ENCODE data around the gene ARHGEF38.
A peak's percentile ranks its signal among the peaks of the same experiment; 100 is the strongest.

Gene ARHGEF38

DNA sequence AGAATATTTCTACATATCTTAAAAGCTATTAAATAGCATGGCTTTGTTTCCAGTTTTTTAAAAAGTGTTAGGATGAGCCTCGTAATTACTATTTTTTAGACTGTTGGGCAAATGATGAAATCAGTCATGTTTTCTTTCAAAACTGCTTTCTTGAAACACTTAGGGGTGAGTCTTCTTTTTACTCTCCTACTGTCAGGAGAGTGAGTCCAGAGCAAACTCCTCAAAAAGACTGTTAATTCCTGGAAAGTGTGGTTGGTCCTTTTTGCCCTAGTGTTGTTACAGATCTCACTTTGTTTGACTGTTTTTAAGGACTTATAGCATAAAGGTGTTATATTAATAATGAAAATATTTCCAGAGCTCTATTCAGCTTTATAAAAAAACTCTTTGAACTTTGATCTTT, 162.5 kb downstream of the ARHGEF38 start:
- Histone ChIP-seq H3K4me3 (ENCODE audit: insufficient read depth in 1 of 2, low read depth in 1 of 2, low read length in 2 of 2) (no peak overlapping the region), H3K79me1 (replicated peaks; ENCODE audit: low read length, poor library complexity, severe bottlenecking) (peaks cover 17% of the 10 kb centered on the region), H3K27ac (ENCODE audit: low read length, poor library complexity, severe bottlenecking) (peak overlapping the region; percentile 45), H2BK15ac (ENCODE audit: low read depth, poor library complexity, severe bottlenecking) (no peak overlapping the region), H3K14ac (ENCODE audit: low read length in 2 of 2) (no peak overlapping the region), H3K4me2 (ENCODE audit: low read length, poor library complexity, severe bottlenecking) (no peak overlapping the region), H3K23ac (ENCODE audit: low read length in 2 of 2) (no peak overlapping the region), H2BK5ac (ENCODE audit: low read depth, low read length, poor library complexity, severe bottlenecking) (no peak overlapping the region), H3K36me3 (ENCODE audit: control insufficient read depth in 1 of 2, insufficient read depth in 2 of 2, low read depth in 1 of 2, low read length in 2 of 2) (peaks cover 3 to 5% of the 10 kb centered on the region in 2 experiments), H3K4me1 (ENCODE audit: control insufficient read depth, insufficient read depth, low read depth, low read length) (no peaks in the 10 kb centered on the region), H2AFZ (ENCODE audit: low read depth, low read length) (no peak overlapping the region), H3K9ac (ENCODE audit: low read length) (peak overlapping the region; percentile 41), H3K4ac (ENCODE audit: low read depth in 1 of 2, low read length in 2 of 2) (no peak overlapping the region), H2BK120ac (ENCODE audit: low read depth, low read length) (no peak overlapping the region), H2BK12ac (ENCODE audit: low read length in 2 of 2) (no peak overlapping the region), H2AK5ac (ENCODE audit: low read length, severe bottlenecking) (no peak overlapping the region), H4K91ac (ENCODE audit: low read length) (no peak overlapping the region), H4K8ac (ENCODE audit: low read length) (no peak overlapping the region), H3K27me3 (ENCODE audit: control insufficient read depth in 1 of 2, insufficient read depth in 1 of 2, low read length in 2 of 2) (no peaks in the 10 kb centered on the region), H3K9me3 (ENCODE audit: control insufficient read depth, low read length) (no peaks in the 10 kb centered on the region), H3K18ac (ENCODE audit: low read depth in 1 of 2, low read length in 2 of 2) (no peak overlapping the region)
- 91% methylated on average over 1 of the region's 1 CpG for WGBS
- peak; percentile 26 for DNase-seq

GRCh38 chr4:105715692-105716278, 163.4 kb downstream of the ARHGEF38 start:
- H3K4me2 ChIP-seq (ENCODE audit: low read length, poor library complexity, severe bottlenecking), result no peak overlapping the region
- WGBS, result 68% methylated on average over 3 of the region's 4 CpGs
- H2BK12ac ChIP-seq (ENCODE audit: low read length in 2 of 2), result no peak overlapping the region

GRCh38 chr4:105719204-105719603, 166.8 kb downstream of the ARHGEF38 start:
- H3K4me1 ChIP-seq (ENCODE audit: control insufficient read depth, insufficient read depth, low read depth, low read length), result no peaks in the 10 kb centered on the region
- no peaks in the 10 kb centered on the region for H3K27me3 ChIP-seq (ENCODE audit: control insufficient read depth in 1 of 2, insufficient read depth in 1 of 2, low read length in 2 of 2)
- no peak overlapping the region for H2BK5ac ChIP-seq (ENCODE audit: low read depth, low read length, poor library complexity, severe bottlenecking)
- H3K14ac ChIP-seq (ENCODE audit: low read length in 2 of 2), result no peak overlapping the region
- no peak overlapping the region for H3K4me3 ChIP-seq (ENCODE audit: insufficient read depth in 1 of 2, low read depth in 1 of 2, low read length in 2 of 2)
- peaks cover 14% of the 10 kb centered on the region for H3K79me1 ChIP-seq (replicated peaks; ENCODE audit: low read length, poor library complexity, severe bottlenecking)
- no peaks in the 10 kb centered on the region for H3K9me3 ChIP-seq (ENCODE audit: control insufficient read depth, low read length)
- H3K18ac ChIP-seq (ENCODE audit: low read depth in 1 of 2, low read length in 2 of 2), result no peak overlapping the region
- no peak overlapping the region for H3K4me2 ChIP-seq (ENCODE audit: low read length, poor library complexity, severe bottlenecking)
- H2AFZ ChIP-seq (ENCODE audit: low read depth, low read length), result no peak overlapping the region
- H3K4ac ChIP-seq (ENCODE audit: low read depth in 1 of 2, low read length in 2 of 2), result no peak overlapping the region
- no peak overlapping the region for H3K9ac ChIP-seq (ENCODE audit: low read length)
- no peak overlapping the region for H2BK15ac ChIP-seq (ENCODE audit: low read depth, poor library complexity, severe bottlenecking)
- no peak overlapping the region for H2AK5ac ChIP-seq (ENCODE audit: low read length, severe bottlenecking)
- H3K27ac ChIP-seq (ENCODE audit: low read length, poor library complexity, severe bottlenecking), result no peak overlapping the region
- H4K91ac ChIP-seq (ENCODE audit: low read length), result no peak overlapping the region
- H2BK120ac ChIP-seq (ENCODE audit: low read depth, low read length), result no peak overlapping the region
- 100% methylated on average over 2 of the region's 2 CpGs for WGBS
- no peak overlapping the region for H3K23ac ChIP-seq (ENCODE audit: low read length in 2 of 2)
- no peak overlapping the region for H4K8ac ChIP-seq (ENCODE audit: low read length)
- peaks cover 3 to 11% of the 10 kb centered on the region in 2 experiments for H3K36me3 ChIP-seq (ENCODE audit: control insufficient read depth in 1 of 2, insufficient read depth in 2 of 2, low read depth in 1 of 2, low read length in 2 of 2)
- no peak overlapping the region for H2BK12ac ChIP-seq (ENCODE audit: low read length in 2 of 2)
- no peak for DNase-seq

More at GRCh38 chr4:105715692-105716278, 163.4 kb downstream of the ARHGEF38 start:
- H3K4me1 ChIP-seq (ENCODE audit: control insufficient read depth, insufficient read depth, low read depth, low read length), result no peaks in the 10 kb centered on the region
- H2BK5ac ChIP-seq (ENCODE audit: low read depth, low read length, poor library complexity, severe bottlenecking), result no peak overlapping the region
- H3K14ac ChIP-seq (ENCODE audit: low read length in 2 of 2), result no peak overlapping the region
- no peak overlapping the region for H2AK5ac ChIP-seq (ENCODE audit: low read length, severe bottlenecking)
- no peak overlapping the region for H3K4ac ChIP-seq (ENCODE audit: low read depth in 1 of 2, low read length in 2 of 2)
- H3K4me3 ChIP-seq (ENCODE audit: insufficient read depth in 1 of 2, low read depth in 1 of 2, low read length in 2 of 2), result no peak overlapping the region
- peak overlapping the region; percentile 41 for H3K9ac ChIP-seq (ENCODE audit: low read length)
- H4K91ac ChIP-seq (ENCODE audit: low read length), result no peak overlapping the region
- no peak overlapping the region for H4K8ac ChIP-seq (ENCODE audit: low read length)
- H3K36me3 ChIP-seq (ENCODE audit: control insufficient read depth in 1 of 2, insufficient read depth in 2 of 2, low read depth in 1 of 2, low read length in 2 of 2), result peaks cover 3 to 5% of the 10 kb centered on the region in 2 experiments
- H2BK15ac ChIP-seq (ENCODE audit: low read depth, poor library complexity, severe bottlenecking), result no peak overlapping the region
- no peak overlapping the region for H2AFZ ChIP-seq (ENCODE audit: low read depth, low read length)
- no peaks in the 10 kb centered on the region for H3K9me3 ChIP-seq (ENCODE audit: control insufficient read depth, low read length)
- no peak overlapping the region for H3K18ac ChIP-seq (ENCODE audit: low read depth in 1 of 2, low read length in 2 of 2)
- H2BK120ac ChIP-seq (ENCODE audit: low read depth, low read length), result no peak overlapping the region
- H3K79me1 ChIP-seq (replicated peaks; ENCODE audit: low read length, poor library complexity, severe bottlenecking), result peaks cover 16% of the 10 kb centered on the region
- no peaks in the 10 kb centered on the region for H3K27me3 ChIP-seq (ENCODE audit: control insufficient read depth in 1 of 2, insufficient read depth in 1 of 2, low read length in 2 of 2)
- peak; percentile 60 for DNase-seq
- no peak overlapping the region for H3K23ac ChIP-seq (ENCODE audit: low read length in 2 of 2)
- H3K27ac ChIP-seq (ENCODE audit: low read length, poor library complexity, severe bottlenecking), result no peak overlapping the region

DNA sequence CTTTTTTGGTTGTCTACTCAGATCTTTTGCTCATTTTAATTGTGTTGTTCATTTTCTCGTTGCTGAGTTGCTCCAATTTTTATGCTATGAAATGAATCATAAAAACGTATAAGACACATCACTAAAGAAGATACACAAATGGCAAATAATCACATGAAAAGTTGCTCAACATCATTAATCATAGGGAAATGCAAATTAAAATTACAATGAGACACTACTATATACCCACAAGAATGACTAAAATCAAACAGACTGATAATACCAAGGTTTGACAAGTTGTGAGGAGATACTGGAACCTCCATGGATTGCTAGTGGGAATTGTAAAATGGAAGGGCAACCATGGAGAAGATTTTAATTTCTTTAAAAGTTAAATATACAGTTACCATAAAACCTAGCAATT, 173.2 kb downstream of the ARHGEF38 start:
- Histone ChIP-seq H3K23ac (ENCODE audit: low read length in 2 of 2) (no peak overlapping the region), H2AFZ (ENCODE audit: low read depth, low read length) (no peak overlapping the region), H3K9ac (ENCODE audit: low read length) (no peak overlapping the region), H3K36me3 (ENCODE audit: control insufficient read depth in 1 of 2, insufficient read depth in 2 of 2, low read depth in 1 of 2, low read length in 2 of 2) (peaks cover 0 to 16% of the 10 kb centered on the region in 2 experiments), H2AK5ac (ENCODE audit: low read length, severe bottlenecking) (no peak overlapping the region), H3K27me3 (ENCODE audit: control insufficient read depth in 1 of 2, insufficient read depth in 1 of 2, low read length in 2 of 2) (no peaks in the 10 kb centered on the region), H2BK12ac (ENCODE audit: low read length in 2 of 2) (no peak overlapping the region), H3K4me3 (ENCODE audit: insufficient read depth in 1 of 2, low read depth in 1 of 2, low read length in 2 of 2) (no peak overlapping the region), H3K79me1 (replicated peaks; ENCODE audit: low read length, poor library complexity, severe bottlenecking) (no peaks in the 10 kb centered on the region), H2BK120ac (ENCODE audit: low read depth, low read length) (no peak overlapping the region), H3K18ac (ENCODE audit: low read depth in 1 of 2, low read length in 2 of 2) (no peak overlapping the region), H3K9me3 (ENCODE audit: control insufficient read depth, low read length) (peaks cover 4% of the 10 kb centered on the region), H3K4me2 (ENCODE audit: low read length, poor library complexity, severe bottlenecking) (no peak overlapping the region), H3K27ac (ENCODE audit: low read length, poor library complexity, severe bottlenecking) (no peak overlapping the region), H3K4ac (ENCODE audit: low read depth in 1 of 2, low read length in 2 of 2) (no peak overlapping the region), H2BK15ac (ENCODE audit: low read depth, poor library complexity, severe bottlenecking) (no peak overlapping the region), H4K91ac (ENCODE audit: low read length) (no peak overlapping the region), H4K8ac (ENCODE audit: low read length) (no peak overlapping the region), H2BK5ac (ENCODE audit: low read depth, low read length, poor library complexity, severe bottlenecking) (no peak overlapping the region), H3K4me1 (ENCODE audit: control insufficient read depth, insufficient read depth, low read depth, low read length) (no peaks in the 10 kb centered on the region), H3K14ac (ENCODE audit: low read length in 2 of 2) (no peak overlapping the region)
- 100% methylated on average over 1 of the region's 2 CpGs for WGBS
- no peak for DNase-seq
